ENCODE measurements around the gene KIAA1755. TPM values are rescaled to one million over a fixed set of nuclear protein-coding genes. Genes with fewer than 3 reads are reported as not detected.

KIAA1755 gene
- total and polyA plus RNA-seq, 9 of the 15 experiments (the other 6 are each of a cell fraction or from before 2014, with no cell fraction given), result not detected

- Histone ChIP-seq H3K9ac (ENCODE audit: insufficient read depth in 1 of 2, low read depth in 2 of 2, low read length in 2 of 2) (no peak overlapping the region), H3K27me3 (ENCODE audit: control insufficient read depth in 2 of 2, insufficient read depth in 2 of 2, low read length in 2 of 2) (peaks cover 4 to 37% of the 10 kb centered on the region in 2 experiments; a peak in 3 of 5 replicates), H3K79me2 (ENCODE audit: control insufficient read depth, insufficient read depth, low read length) (no peaks in the 10 kb centered on the region), H3K36me3 (ENCODE audit: control insufficient read depth, insufficient read depth, low read length) (no peaks in the 10 kb centered on the region), H3K4me3 (no peak overlapping the region), H2AFZ (ENCODE audit: low read depth, low read length) (no peak overlapping the region), H3K9me1 (ENCODE audit: control insufficient read depth, insufficient read depth, low read length) (no peaks in the 10 kb centered on the region), H4K20me1 (replicated peaks; ENCODE audit: control insufficient read depth, insufficient read depth, low read length) (no peaks in the 10 kb centered on the region), H3K27ac (ENCODE audit: extremely low read depth, low read depth, low read length) (no peak overlapping the region), H3K4me2 (ENCODE audit: insufficient read depth, low read length) (no peak overlapping the region), H3K9me3 (replicated peaks; ENCODE audit: control insufficient read depth, insufficient read depth, low read depth, low read length) (no peaks in the 10 kb centered on the region), H3K4me1 (replicated peaks in 1 of 2; ENCODE audit: control insufficient read depth in 2 of 2, insufficient read depth in 2 of 2, low read length in 2 of 2) (no peaks in the 10 kb centered on the region)
- DNase-seq (ENCODE audit: extremely low read depth in 1 of 4, low spot score in 3 of 4), result no peak
- under 1% methylated on average over 10 of the region's 10 CpGs for WGBS (ENCODE audit: insufficient coverage, low coverage, missing lambda C conversion rate)
- no peak for FAIRE-seq
- no peak for TF ChIP-seq GABPA (tag; conservative IDR thresholded peaks at IDR 0.05; ENCODE audit: low read depth)
- no TSS peak for BruUV-seq (replicated peaks)
- ChIA-PET POLR2A (interaction anchor here (1.3 kb wide), 1 partner anchor 10 kb away, joined by 3 read pairs; no protein-coding TSS in a partner anchor), CTCF (ENCODE audit: low intra/inter-chr PET ratio) (no interaction called here)
- in situ Hi-C loops (cut with MboI), result no loop called here
- peak; percentile 28; the same call in 1 of the 3 replicates for ATAC-seq
- intact Hi-C loops (cut with micrococcal nuclease), result no loop called here
These were observed 29.5 kb downstream of the KIAA1755 start for GRCh38 chr20:38230957-38231526.

- intact Hi-C loops (cut with micrococcal nuclease), result no loop called here
- Histone ChIP-seq H3K27ac (ENCODE audit: extremely low read depth, low read depth, low read length) (no peak overlapping the region), H3K9ac (ENCODE audit: insufficient read depth in 1 of 2, low read depth in 2 of 2, low read length in 2 of 2) (no peak overlapping the region), H3K79me2 (ENCODE audit: control insufficient read depth, insufficient read depth, low read length) (no peaks in the 10 kb centered on the region), H3K36me3 (ENCODE audit: control insufficient read depth, insufficient read depth, low read length) (no peaks in the 10 kb centered on the region), H3K27me3 (ENCODE audit: control insufficient read depth in 2 of 2, insufficient read depth in 2 of 2, low read length in 2 of 2) (peaks cover 7 to 42% of the 10 kb centered on the region in 2 experiments; a peak in 4 of 5 replicates), H3K4me2 (ENCODE audit: insufficient read depth, low read length) (no peak overlapping the region), H4K20me1 (replicated peaks; ENCODE audit: control insufficient read depth, insufficient read depth, low read length) (no peaks in the 10 kb centered on the region), H3K9me1 (ENCODE audit: control insufficient read depth, insufficient read depth, low read length) (no peaks in the 10 kb centered on the region), H2AFZ (ENCODE audit: low read depth, low read length) (no peak overlapping the region), H3K4me3 (no peak overlapping the region), H3K4me1 (replicated peaks in 1 of 2; ENCODE audit: control insufficient read depth in 2 of 2, insufficient read depth in 2 of 2, low read length in 2 of 2) (no peaks in the 10 kb centered on the region), H3K9me3 (replicated peaks; ENCODE audit: control insufficient read depth, insufficient read depth, low read depth, low read length) (no peaks in the 10 kb centered on the region)
- in situ Hi-C loops (cut with MboI), result no loop called here
- CTCF ChIA-PET (ENCODE audit: low intra/inter-chr PET ratio), result no interaction called here
- ATAC-seq (no peak), FAIRE-seq (no peak), DNase-seq (ENCODE audit: extremely low read depth in 1 of 4, low spot score in 3 of 4) (no peak)
- TF ChIP-seq ZFP36 (IDR thresholded peaks at IDR 0.05; ENCODE audit: low read depth, low read length, partially characterized antibody), result peak; percentile 53
- TF ChIP-seq, protein P1, sequence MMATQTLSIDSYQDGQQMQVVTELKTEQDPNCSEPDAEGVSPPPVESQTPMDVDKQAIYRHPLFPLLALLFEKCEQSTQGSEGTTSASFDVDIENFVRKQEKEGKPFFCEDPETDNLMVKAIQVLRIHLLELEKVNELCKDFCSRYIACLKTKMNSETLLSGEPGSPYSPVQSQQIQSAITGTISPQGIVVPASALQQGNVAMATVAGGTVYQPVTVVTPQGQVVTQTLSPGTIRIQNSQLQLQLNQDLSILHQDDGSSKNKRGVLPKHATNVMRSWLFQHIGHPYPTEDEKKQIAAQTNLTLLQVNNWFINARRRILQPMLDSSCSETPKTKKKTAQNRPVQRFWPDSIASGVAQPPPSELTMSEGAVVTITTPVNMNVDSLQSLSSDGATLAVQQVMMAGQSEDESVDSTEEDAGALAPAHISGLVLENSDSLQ (IDR thresholded peaks at IDR 0.05), result no peak
- WGBS (ENCODE audit: insufficient coverage, low coverage, missing lambda C conversion rate), result 0% methylated on average over 1 of the region's 1 CpG
- POLR2A ChIA-PET, result interaction anchor here (0.8 kb wide), 1 partner anchor 168 kb away, joined by 3 read pairs; no protein-coding TSS in a partner anchor
- BruUV-seq (replicated peaks), result no TSS peak
These were observed 30.3 kb downstream of the KIAA1755 start for GRCh38 chr20:38230253-38230551.

Measured in K562 (cell line).